ENCODE results near the gene VPS8.

The VPS8 gene

DNA sequence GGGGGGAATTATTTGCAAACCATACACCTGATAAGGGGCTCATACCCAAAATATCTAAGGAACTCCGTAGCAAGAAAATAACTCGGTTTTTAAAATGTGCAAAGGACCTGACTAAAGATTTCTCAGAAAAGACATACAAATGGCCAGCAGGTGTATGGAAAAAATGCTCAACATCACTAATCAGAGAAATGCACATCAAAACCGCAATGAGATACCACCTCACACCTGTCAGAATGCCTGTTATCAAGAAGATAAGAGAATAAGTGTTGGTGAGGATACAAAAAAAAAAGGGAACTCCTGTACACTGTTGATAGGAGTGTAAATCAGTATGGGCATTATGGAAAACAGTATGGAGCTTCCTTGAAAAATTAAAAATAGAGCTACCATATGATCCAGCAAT lies 251.5 kb downstream of the VPS8 start:
- TF ChIP-seq ISL1 (CRISPR knock-in tag; IDR thresholded peaks at IDR 0.05), result no peak
- no peak for TF ChIP-seq CSDC2 (CRISPR knock-in tag; IDR thresholded peaks at IDR 0.05)
- TF ChIP-seq ZNF8 (CRISPR knock-in tag; IDR thresholded peaks at IDR 0.05), result no peak
- TF ChIP-seq ESRRG (CRISPR knock-in tag; IDR thresholded peaks at IDR 0.05), result no peak
- TF ChIP-seq ZNF565 (CRISPR knock-in tag; conservative IDR thresholded peaks at IDR 0.05; ENCODE audit: low read depth), result no peak
- TF ChIP-seq, protein P1, sequence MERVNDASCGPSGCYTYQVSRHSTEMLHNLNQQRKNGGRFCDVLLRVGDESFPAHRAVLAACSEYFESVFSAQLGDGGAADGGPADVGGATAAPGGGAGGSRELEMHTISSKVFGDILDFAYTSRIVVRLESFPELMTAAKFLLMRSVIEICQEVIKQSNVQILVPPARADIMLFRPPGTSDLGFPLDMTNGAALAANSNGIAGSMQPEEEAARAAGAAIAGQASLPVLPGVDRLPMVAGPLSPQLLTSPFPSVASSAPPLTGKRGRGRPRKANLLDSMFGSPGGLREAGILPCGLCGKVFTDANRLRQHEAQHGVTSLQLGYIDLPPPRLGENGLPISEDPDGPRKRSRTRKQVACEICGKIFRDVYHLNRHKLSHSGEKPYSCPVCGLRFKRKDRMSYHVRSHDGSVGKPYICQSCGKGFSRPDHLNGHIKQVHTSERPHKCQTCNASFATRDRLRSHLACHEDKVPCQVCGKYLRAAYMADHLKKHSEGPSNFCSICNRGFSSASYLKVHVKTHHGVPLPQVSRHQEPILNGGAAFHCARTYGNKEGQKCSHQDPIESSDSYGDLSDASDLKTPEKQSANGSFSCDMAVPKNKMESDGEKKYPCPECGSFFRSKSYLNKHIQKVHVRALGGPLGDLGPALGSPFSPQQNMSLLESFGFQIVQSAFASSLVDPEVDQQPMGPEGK (CRISPR knock-in tag; IDR thresholded peaks at IDR 0.05; ENCODE audit: borderline replicate concordance), result no peak
- TF ChIP-seq, protein P2, sequence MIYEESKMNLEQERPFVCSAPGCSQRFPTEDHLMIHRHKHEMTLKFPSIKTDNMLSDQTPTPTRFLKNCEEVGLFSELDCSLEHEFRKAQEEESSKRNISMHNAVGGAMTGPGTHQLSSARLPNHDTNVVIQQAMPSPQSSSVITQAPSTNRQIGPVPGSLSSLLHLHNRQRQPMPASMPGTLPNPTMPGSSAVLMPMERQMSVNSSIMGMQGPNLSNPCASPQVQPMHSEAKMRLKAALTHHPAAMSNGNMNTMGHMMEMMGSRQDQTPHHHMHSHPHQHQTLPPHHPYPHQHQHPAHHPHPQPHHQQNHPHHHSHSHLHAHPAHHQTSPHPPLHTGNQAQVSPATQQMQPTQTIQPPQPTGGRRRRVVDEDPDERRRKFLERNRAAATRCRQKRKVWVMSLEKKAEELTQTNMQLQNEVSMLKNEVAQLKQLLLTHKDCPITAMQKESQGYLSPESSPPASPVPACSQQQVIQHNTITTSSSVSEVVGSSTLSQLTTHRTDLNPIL (CRISPR knock-in tag; IDR thresholded peaks at IDR 0.05; ENCODE audit: low read depth), result no peak
- TF ChIP-seq, protein P3, sequence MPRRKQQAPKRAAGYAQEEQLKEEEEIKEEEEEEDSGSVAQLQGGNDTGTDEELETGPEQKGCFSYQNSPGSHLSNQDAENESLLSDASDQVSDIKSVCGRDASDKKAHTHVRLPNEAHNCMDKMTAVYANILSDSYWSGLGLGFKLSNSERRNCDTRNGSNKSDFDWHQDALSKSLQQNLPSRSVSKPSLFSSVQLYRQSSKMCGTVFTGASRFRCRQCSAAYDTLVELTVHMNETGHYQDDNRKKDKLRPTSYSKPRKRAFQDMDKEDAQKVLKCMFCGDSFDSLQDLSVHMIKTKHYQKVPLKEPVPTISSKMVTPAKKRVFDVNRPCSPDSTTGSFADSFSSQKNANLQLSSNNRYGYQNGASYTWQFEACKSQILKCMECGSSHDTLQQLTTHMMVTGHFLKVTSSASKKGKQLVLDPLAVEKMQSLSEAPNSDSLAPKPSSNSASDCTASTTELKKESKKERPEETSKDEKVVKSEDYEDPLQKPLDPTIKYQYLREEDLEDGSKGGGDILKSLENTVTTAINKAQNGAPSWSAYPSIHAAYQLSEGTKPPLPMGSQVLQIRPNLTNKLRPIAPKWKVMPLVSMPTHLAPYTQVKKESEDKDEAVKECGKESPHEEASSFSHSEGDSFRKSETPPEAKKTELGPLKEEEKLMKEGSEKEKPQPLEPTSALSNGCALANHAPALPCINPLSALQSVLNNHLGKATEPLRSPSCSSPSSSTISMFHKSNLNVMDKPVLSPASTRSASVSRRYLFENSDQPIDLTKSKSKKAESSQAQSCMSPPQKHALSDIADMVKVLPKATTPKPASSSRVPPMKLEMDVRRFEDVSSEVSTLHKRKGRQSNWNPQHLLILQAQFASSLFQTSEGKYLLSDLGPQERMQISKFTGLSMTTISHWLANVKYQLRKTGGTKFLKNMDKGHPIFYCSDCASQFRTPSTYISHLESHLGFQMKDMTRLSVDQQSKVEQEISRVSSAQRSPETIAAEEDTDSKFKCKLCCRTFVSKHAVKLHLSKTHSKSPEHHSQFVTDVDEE (CRISPR knock-in tag; IDR thresholded peaks at IDR 0.05), result no peak
- no peak for TF ChIP-seq ZNF70 (CRISPR knock-in tag; IDR thresholded peaks at IDR 0.05)
- no peak for TF ChIP-seq ZFP3 (CRISPR knock-in tag; IDR thresholded peaks at IDR 0.05)
- TF ChIP-seq, protein P4, sequence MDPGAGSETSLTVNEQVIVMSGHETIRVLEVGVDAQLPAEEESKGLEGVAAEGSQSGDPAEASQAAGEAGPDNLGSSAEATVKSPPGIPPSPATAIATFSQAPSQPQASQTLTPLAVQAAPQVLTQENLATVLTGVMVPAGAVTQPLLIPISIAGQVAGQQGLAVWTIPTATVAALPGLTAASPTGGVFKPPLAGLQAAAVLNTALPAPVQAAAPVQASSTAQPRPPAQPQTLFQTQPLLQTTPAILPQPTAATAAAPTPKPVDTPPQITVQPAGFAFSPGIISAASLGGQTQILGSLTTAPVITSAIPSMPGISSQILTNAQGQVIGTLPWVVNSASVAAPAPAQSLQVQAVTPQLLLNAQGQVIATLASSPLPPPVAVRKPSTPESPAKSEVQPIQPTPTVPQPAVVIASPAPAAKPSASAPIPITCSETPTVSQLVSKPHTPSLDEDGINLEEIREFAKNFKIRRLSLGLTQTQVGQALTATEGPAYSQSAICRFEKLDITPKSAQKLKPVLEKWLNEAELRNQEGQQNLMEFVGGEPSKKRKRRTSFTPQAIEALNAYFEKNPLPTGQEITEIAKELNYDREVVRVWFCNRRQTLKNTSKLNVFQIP (CRISPR knock-in tag; IDR thresholded peaks at IDR 0.05; ENCODE audit: borderline replicate concordance, low read depth), result no peak
- no peak for ATAC-seq

DNA sequence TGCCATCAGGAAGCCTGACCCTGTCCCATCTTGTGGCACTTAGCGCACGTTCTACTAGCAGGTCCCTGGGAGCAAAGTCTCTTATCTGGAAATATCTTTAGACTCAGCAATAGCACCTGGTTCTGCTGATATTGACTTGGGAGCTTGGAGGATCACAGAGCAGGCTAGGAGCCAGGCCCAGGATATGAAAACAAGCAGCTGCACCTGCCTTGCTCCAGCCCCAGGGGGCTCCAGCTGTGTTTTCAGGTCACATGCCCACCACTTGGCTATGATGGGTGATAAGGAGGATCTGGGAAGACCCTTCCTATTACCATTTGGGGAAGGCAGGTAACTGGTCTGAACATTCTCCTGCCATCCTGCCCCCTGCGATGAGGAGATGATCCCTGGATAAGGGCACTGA lies 253.1 kb downstream of the VPS8 start:
- ATAC-seq, result no peak
- TF ChIP-seq PPARA (CRISPR knock-in tag; IDR thresholded peaks at IDR 0.05; ENCODE audit: borderline replicate concordance) (no peak), ZNF8 (CRISPR knock-in tag; IDR thresholded peaks at IDR 0.05) (no peak), ARNTL (CRISPR knock-in tag; IDR thresholded peaks at IDR 0.05; ENCODE audit: borderline replicate concordance, low read depth) (no peak), SNAI2 (CRISPR knock-in tag; IDR thresholded peaks at IDR 0.05) (no peak), GLIS3 (CRISPR knock-in tag; IDR thresholded peaks at IDR 0.05) (no peak), ZFP30 (CRISPR knock-in tag; IDR thresholded peaks at IDR 0.05) (no peak), ZNF70 (CRISPR knock-in tag; IDR thresholded peaks at IDR 0.05) (no peak), CSDC2 (CRISPR knock-in tag; IDR thresholded peaks at IDR 0.05) (no peak), RARB (CRISPR knock-in tag; IDR thresholded peaks at IDR 0.05) (no peak), OSR1 (CRISPR knock-in tag; IDR thresholded peaks at IDR 0.05) (no peak), ESRRG (CRISPR knock-in tag; IDR thresholded peaks at IDR 0.05) (no peak)
- TF ChIP-seq, protein P4 (CRISPR knock-in tag; IDR thresholded peaks at IDR 0.05; ENCODE audit: borderline replicate concordance, low read depth), result no peak
- TF ChIP-seq, protein P1 (CRISPR knock-in tag; IDR thresholded peaks at IDR 0.05; ENCODE audit: borderline replicate concordance), result no peak
- TF ChIP-seq, protein P3 (CRISPR knock-in tag; IDR thresholded peaks at IDR 0.05), result no peak
